Measurements from ENCODE around the gene PSTPIP2.

GRCh38 chr18:45991788-45992187, 80.3 kb downstream of the PSTPIP2 start:
- TF ChIP-seq EZH2 (IDR thresholded peaks at IDR 0.05; ENCODE audit: insufficient read depth, poor library complexity, severe bottlenecking) (no peak), EZH2phosphoT487 (IDR thresholded peaks at IDR 0.05; ENCODE audit: insufficient read depth, low read depth) (no peak)
